ENCODE results near the gene GSTA4.
"Not testable (repeated sequence)": the region's sequence is repeated elsewhere in the genome, so short reads cannot be mapped to it uniquely, and the experiment has no call there.

- TF ChIP-seq CTCF (conservative IDR thresholded peaks at IDR 0.05; ENCODE audit: low read depth in 2 of 2) (peak; percentile 61 to 68), CREB1 (CRISPR knock-in tag; IDR thresholded peaks at IDR 0.05; ENCODE audit: low read depth) (peak; percentile 70), ZNF331 (CRISPR knock-in tag; IDR thresholded peaks at IDR 0.05; ENCODE audit: low read depth) (peak; percentile 68), POLR2AphosphoS5 (IDR thresholded peaks at IDR 0.05; ENCODE audit: low read depth) (peak; percentile 86)
- TF ChIP-seq EZH2 (IDR thresholded peaks at IDR 0.05; ENCODE audit: low read depth, unreplicated experiment); REST (IDR thresholded peaks at IDR 0.05; ENCODE audit: unreplicated experiment); EZH2phosphoT487 (IDR thresholded peaks at IDR 0.05; ENCODE audit: unreplicated experiment); NANOG (IDR thresholded peaks at IDR 0.05; ENCODE audit: borderline replicate concordance); ETS1 (IDR thresholded peaks at IDR 0.05); STAT1 (IDR thresholded peaks at IDR 0.05; ENCODE audit: unreplicated experiment): not testable (repeated sequence)
These were observed at the start of gene GSTA4 for GRCh38 chr6:52995089-52995912.
